GM12878 (cell line): ENCODE measurements around the gene PLK4.

Experiments
- CTCF ChIP-seq, 3 experiments: IDR thresholded peaks in 2 of 3; conservative IDR thresholded peaks in 1 of 3; 2 replicates each; pipeline ENCODE4 v1.5.1; 2011; ENCODE audit warnings: low read depth in 3 of 3, low read length in 3 of 3, mild to moderate bottlenecking in 3 of 3, control low read depth in 2 of 3, moderate library complexity in 2 of 3, inconsistent platforms in 1 of 3, mixed read lengths in 1 of 3; ENCODE audit not compliant: control insufficient read depth in 2 of 3, insufficient read depth in 1 of 3; ENCODE audit errors: extremely low read depth in 1 of 3
- JUNB ChIP-seq: IDR thresholded peaks from 2 replicates; pipeline ENCODE4 v1.6.1; 2016; ENCODE audit warnings: antibody characterized with exemption, mild to moderate bottlenecking
- MYB ChIP-seq: fragments of 150-350 bp; IDR thresholded peaks from 2 replicates; pipeline ENCODE4 v1.6.1; 2014; ENCODE audit warnings: mild to moderate bottlenecking, low read depth, low read length, borderline replicate concordance
- NR2C1 ChIP-seq: fragments of 450-650 bp; IDR thresholded peaks from 2 replicates; pipeline ENCODE4 v1.6.1; 2017; ENCODE audit warnings: antibody characterized with exemption, mild to moderate bottlenecking, moderate library complexity
- PML ChIP-seq: IDR thresholded peaks from 2 replicates; pipeline ENCODE4 v1.6.1; 2012; ENCODE audit warnings: low read length, inconsistent platforms
- RCOR1 ChIP-seq: conservative IDR thresholded peaks from 2 replicates; pipeline ENCODE4 v1.6.1; 2012; ENCODE audit warnings: low read depth, low read length, improper control_type of control experiment
- TAF1 ChIP-seq: IDR thresholded peaks from 2 replicates; pipeline ENCODE4 v1.6.1; 2011; ENCODE audit warnings: mild to moderate bottlenecking, low read depth, low read length, borderline replicate concordance
- ZBTB33 ChIP-seq: fragments of 450-650 bp; IDR thresholded peaks from 2 replicates; pipeline ENCODE4 v1.6.1; 2017; ENCODE audit warnings: mild to moderate bottlenecking

GRCh38 chr4:127868196-127868595 is 12.5 kb upstream of the PLK4 start:
- TF ChIP-seq CTCF (IDR thresholded peaks at IDR 0.05 in 2 of 3, conservative IDR thresholded peaks at IDR 0.05 in 1 of 3; ENCODE audit: control insufficient read depth in 2 of 3, extremely low read depth in 1 of 3, insufficient read depth in 1 of 3, low read depth in 3 of 3, low read length in 3 of 3) (no peak), PML (no peak), MYB (no peak), ZBTB33 (no peak), TAF1 (no peak), RCOR1 (no peak), NR2C1 (no peak), JUNB (no peak)
